ENCODE results near the gene CERK. TPM values are rescaled to one million over a fixed set of nuclear protein-coding genes. Genes with fewer than 3 reads are reported as not detected.

Gene CERK
- total and polyA plus RNA-seq, 2 of the 13 experiments (the other 11 are each of a cell fraction or from before 2014, with no cell fraction given) = 40.3 to 41.9 TPM

DNA sequence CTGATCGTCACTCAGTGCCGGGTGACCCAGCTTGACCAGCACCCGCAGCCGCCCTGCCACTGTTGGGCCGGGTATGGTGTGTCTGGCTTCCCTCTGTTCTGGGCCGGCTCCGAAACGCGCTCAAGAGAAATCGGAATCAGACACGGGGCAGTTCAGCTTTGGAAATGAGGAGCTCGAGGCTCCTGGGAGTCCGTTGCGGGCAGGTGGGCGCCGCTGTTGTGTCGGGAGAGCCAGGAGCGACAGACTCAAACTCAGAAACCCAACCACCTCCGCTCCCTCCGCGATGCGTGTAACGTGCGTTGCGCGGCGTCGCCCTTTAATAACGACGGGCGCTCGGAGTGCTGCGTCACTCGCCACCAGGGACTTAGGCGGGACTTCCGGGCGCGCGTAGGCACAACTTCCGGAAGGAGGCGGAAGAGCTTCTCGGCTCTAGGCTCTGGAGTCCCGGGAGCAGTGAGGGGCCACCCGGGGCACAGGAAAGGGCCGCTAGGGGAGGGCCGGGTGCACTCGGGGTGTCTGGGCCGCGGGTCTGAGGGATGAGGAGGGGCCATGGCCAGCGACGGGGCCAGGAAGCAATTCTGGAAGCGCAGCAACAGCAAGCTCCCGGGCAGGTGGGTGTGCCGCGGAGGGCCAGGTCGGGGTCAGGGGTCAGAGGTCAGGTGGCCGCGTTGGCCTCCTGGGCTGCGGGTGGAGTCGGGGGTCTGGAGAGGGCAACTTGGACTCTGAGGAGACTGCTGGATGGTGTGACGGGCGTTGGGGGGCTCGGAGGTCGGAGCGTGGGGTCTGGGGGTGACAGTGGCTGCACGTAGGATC lies 24.4 kb upstream of the CERK start, which contains the start of gene TBC1D22A (continued):
- TF ChIP-seq, protein P1, sequence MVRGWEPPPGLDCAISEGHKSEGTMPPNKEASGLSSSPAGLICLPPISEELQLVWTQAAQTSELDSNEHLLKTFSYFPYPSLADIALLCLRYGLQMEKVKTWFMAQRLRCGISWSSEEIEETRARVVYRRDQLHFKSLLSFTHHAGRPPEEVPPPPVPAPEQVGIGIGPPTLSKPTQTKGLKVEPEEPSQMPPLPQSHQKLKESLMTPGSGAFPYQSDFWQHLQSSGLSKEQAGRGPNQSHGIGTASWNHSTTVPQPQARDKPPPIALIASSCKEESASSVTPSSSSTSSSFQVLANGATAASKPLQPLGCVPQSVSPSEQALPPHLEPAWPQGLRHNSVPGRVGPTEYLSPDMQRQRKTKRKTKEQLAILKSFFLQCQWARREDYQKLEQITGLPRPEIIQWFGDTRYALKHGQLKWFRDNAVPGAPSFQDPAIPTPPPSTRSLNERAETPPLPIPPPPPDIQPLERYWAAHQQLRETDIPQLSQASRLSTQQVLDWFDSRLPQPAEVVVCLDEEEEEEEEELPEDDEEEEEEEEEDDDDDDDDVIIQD (CRISPR knock-in tag; IDR thresholded peaks at IDR 0.05; ENCODE audit: low read depth) = peak; percentile 58
- TF ChIP-seq ZNF136 (CRISPR knock-in tag; IDR thresholded peaks at IDR 0.05; ENCODE audit: low read depth) (peak; percentile 94), PAF1 (CRISPR knock-in tag; IDR thresholded peaks at IDR 0.05) (no peak), ZNF251 (CRISPR knock-in tag; IDR thresholded peaks at IDR 0.05) (no peak), ZNF432 (CRISPR knock-in tag; IDR thresholded peaks at IDR 0.05; ENCODE audit: borderline replicate concordance) (no peak), ZNF430 (CRISPR knock-in tag; IDR thresholded peaks at IDR 0.05) (peak; percentile 88), CC2D1A (CRISPR knock-in tag; IDR thresholded peaks at IDR 0.05) (no peak), FOXM1 (CRISPR knock-in tag; IDR thresholded peaks at IDR 0.05) (no peak), NFE2L2 (IDR thresholded peaks at IDR 0.05; ENCODE audit: low read length) (0 out of 2 replicates have a peak, but pooled peaks have one; percentile 5), RXRA (CRISPR knock-in tag; IDR thresholded peaks at IDR 0.05) (no peak; the same call in none of the 2 replicates), TRIM24 (CRISPR knock-in tag; IDR thresholded peaks at IDR 0.05) (no peak), MEIS1 (CRISPR knock-in tag; IDR thresholded peaks at IDR 0.05; ENCODE audit: borderline replicate concordance) (no peak), ZNF660 (CRISPR knock-in tag; IDR thresholded peaks at IDR 0.05; ENCODE audit: borderline replicate concordance, low read depth) (0 out of 2 replicates have a peak, but pooled peaks have one; percentile 30)
- TF ChIP-seq, protein P2, sequence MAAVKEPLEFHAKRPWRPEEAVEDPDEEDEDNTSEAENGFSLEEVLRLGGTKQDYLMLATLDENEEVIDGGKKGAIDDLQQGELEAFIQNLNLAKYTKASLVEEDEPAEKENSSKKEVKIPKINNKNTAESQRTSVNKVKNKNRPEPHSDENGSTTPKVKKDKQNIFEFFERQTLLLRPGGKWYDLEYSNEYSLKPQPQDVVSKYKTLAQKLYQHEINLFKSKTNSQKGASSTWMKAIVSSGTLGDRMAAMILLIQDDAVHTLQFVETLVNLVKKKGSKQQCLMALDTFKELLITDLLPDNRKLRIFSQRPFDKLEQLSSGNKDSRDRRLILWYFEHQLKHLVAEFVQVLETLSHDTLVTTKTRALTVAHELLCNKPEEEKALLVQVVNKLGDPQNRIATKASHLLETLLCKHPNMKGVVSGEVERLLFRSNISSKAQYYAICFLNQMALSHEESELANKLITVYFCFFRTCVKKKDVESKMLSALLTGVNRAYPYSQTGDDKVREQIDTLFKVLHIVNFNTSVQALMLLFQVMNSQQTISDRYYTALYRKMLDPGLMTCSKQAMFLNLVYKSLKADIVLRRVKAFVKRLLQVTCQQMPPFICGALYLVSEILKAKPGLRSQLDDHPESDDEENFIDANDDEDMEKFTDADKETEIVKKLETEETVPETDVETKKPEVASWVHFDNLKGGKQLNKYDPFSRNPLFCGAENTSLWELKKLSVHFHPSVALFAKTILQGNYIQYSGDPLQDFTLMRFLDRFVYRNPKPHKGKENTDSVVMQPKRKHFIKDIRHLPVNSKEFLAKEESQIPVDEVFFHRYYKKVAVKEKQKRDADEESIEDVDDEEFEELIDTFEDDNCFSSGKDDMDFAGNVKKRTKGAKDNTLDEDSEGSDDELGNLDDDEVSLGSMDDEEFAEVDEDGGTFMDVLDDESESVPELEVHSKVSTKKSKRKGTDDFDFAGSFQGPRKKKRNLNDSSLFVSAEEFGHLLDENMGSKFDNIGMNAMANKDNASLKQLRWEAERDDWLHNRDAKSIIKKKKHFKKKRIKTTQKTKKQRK (IDR thresholded peaks at IDR 0.05; ENCODE audit: low read length) = no peak
- TF ChIP-seq, protein P3, sequence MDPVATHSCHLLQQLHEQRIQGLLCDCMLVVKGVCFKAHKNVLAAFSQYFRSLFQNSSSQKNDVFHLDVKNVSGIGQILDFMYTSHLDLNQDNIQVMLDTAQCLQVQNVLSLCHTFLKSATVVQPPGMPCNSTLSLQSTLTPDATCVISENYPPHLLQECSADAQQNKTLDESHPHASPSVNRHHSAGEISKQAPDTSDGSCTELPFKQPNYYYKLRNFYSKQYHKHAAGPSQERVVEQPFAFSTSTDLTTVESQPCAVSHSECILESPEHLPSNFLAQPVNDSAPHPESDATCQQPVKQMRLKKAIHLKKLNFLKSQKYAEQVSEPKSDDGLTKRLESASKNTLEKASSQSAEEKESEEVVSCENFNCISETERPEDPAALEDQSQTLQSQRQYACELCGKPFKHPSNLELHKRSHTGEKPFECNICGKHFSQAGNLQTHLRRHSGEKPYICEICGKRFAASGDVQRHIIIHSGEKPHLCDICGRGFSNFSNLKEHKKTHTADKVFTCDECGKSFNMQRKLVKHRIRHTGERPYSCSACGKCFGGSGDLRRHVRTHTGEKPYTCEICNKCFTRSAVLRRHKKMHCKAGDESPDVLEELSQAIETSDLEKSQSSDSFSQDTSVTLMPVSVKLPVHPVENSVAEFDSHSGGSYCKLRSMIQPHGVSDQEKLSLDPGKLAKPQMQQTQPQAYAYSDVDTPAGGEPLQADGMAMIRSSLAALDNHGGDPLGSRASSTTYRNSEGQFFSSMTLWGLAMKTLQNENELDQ (CRISPR knock-in tag; IDR thresholded peaks at IDR 0.05; ENCODE audit: borderline replicate concordance) = no peak
- TF ChIP-seq, protein P4, sequence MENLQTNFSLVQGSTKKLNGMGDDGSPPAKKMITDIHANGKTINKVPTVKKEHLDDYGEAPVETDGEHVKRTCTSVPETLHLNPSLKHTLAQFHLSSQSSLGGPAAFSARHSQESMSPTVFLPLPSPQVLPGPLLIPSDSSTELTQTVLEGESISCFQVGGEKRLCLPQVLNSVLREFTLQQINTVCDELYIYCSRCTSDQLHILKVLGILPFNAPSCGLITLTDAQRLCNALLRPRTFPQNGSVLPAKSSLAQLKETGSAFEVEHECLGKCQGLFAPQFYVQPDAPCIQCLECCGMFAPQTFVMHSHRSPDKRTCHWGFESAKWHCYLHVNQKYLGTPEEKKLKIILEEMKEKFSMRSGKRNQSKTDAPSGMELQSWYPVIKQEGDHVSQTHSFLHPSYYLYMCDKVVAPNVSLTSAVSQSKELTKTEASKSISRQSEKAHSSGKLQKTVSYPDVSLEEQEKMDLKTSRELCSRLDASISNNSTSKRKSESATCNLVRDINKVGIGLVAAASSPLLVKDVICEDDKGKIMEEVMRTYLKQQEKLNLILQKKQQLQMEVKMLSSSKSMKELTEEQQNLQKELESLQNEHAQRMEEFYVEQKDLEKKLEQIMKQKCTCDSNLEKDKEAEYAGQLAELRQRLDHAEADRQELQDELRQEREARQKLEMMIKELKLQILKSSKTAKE (CRISPR knock-in tag; IDR thresholded peaks at IDR 0.05; ENCODE audit: borderline replicate concordance) = peak; percentile 35; the same call in 1 of the 2 replicates
- TF ChIP-seq, protein P5, sequence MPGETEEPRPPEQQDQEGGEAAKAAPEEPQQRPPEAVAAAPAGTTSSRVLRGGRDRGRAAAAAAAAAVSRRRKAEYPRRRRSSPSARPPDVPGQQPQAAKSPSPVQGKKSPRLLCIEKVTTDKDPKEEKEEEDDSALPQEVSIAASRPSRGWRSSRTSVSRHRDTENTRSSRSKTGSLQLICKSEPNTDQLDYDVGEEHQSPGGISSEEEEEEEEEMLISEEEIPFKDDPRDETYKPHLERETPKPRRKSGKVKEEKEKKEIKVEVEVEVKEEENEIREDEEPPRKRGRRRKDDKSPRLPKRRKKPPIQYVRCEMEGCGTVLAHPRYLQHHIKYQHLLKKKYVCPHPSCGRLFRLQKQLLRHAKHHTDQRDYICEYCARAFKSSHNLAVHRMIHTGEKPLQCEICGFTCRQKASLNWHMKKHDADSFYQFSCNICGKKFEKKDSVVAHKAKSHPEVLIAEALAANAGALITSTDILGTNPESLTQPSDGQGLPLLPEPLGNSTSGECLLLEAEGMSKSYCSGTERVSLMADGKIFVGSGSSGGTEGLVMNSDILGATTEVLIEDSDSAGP (CRISPR knock-in tag; IDR thresholded peaks at IDR 0.05; ENCODE audit: borderline replicate concordance) = peak; percentile 99

Measured in HepG2 (cell line).